Tibial nerve (tissue), 4 donors: ENCODE results near the gene SPDYE4. TPM values are rescaled to one million over a fixed set of nuclear protein-coding genes. Genes with fewer than 3 reads are reported as not detected.

ENCODE experiments used
- DNase-seq, 2 donors: peaks; one replicate each; pipeline ENCODE4 v3.0.0-alpha.2; 2019; ENCODE audit warnings: low spot score in 2 of 2
- H3K27ac ChIP-seq, 4 donors: fragments of 200-600 bp; sonication (generic) in 3 of 4; one replicate each; pipeline ENCODE4 v1.5.1; 2017 to 2019; ENCODE audit warnings: mild to moderate bottlenecking in 1 of 4
- H3K27me3 ChIP-seq, 2 donors: fragments of 200-600 bp; sonication (generic) in 1 of 2; one replicate each; pipeline versions ENCODE4 v1.5.1 to v1.6.0; 2017 to 2019
- H3K36me3 ChIP-seq, 3 donors: fragments of 200-600 bp; sonication (generic); one replicate each; pipeline ENCODE4 v1.5.1; 2018 to 2019
- H3K4me1 ChIP-seq, 4 donors: fragments of 200-600 bp; sonication (generic) in 3 of 4; one replicate each; pipeline ENCODE4 v1.5.1; 2017 to 2019
- H3K4me3 ChIP-seq, 4 donors: fragments of 200-600 bp; sonication (generic) in 3 of 4; one replicate each; pipeline ENCODE4 v1.5.1; 2017 to 2019; ENCODE audit warnings: mild to moderate bottlenecking in 1 of 4, moderate library complexity in 1 of 4
- H3K9me3 ChIP-seq, 4 donors: fragments of 200-600 bp; sonication (generic) in 3 of 4; one replicate each; pipeline ENCODE4 v1.5.1; 2017 to 2019
- EP300 ChIP-seq, 2 donors: sonication (generic); formaldehyde crosslinking; IDR thresholded peaks; one replicate each; pipeline ENCODE4 v1.6.1; 2017; ENCODE audit warnings: antibody characterized with exemption in 2 of 2, mild to moderate bottlenecking in 1 of 2
- POLR2A ChIP-seq, 2 donors: fragments of 450-650 bp; IDR thresholded peaks; one replicate each; pipeline ENCODE4 v1.6.1; 2017; ENCODE audit warnings: antibody characterized with exemption in 2 of 2, mild to moderate bottlenecking in 2 of 2, moderate library complexity in 2 of 2
- WGBS, 2 donors: methylation state at CpG; one replicate each; pipeline ENCODE4 v1.1.5; 2018; 5-methylcytosine and 5-hydroxymethylcytosine counted together
- total RNA-seq, 4 donors: library from RNA; depleted of rRNA; stranded (reverse); fragments of >200 nt; gene quantifications; one replicate each; pipeline ENCODE4 v1.1.0, GENCODE V29; 2016
- TF ChIP-seq, protein P1 (sequence below), 5 experiments: fragments of 200-600 bp in 3 of 5; fragments of 450-650 bp in 2 of 5; sonication (generic) in 3 of 5; IDR thresholded peaks; one replicate each; pipeline ENCODE4 v1.5.1; 2016 to 2019; ENCODE audit warnings: antibody characterized with exemption in 5 of 5, mild to moderate bottlenecking in 3 of 5, moderate library complexity in 2 of 5

SPDYE4 gene
- total RNA-seq, 4 donors from 2014 or later: not detected

DNA sequence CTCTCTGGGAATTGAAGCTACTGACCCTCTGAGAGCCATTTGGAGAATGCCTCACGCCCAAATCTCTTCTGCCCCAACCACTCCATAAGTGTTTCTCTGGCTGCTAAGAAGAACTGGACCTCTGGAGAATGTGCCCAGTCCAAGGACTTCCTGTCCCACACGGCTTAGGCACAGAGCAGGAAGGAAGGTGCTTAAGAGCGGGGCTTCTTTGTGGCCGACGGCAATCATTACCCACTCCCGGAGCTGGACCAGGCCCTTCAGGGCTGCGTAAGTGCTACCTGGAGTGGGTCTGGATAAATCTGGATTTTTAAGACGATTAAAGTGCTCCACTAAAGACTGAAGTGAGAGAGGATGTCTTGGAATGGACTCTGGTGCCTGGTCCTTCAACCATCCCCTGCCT lies 15.5 kb downstream of the SPDYE4 start:
- no peak overlapping the region for H3K27ac ChIP-seq
- no peak for DNase-seq
- no peaks in the 10 kb centered on the region for H3K9me3 ChIP-seq
- TF ChIP-seq POLR2A (IDR thresholded peaks at IDR 0.05) (no peak), EP300 (IDR thresholded peaks at IDR 0.05) (no peak)
- TF ChIP-seq, protein P1, sequence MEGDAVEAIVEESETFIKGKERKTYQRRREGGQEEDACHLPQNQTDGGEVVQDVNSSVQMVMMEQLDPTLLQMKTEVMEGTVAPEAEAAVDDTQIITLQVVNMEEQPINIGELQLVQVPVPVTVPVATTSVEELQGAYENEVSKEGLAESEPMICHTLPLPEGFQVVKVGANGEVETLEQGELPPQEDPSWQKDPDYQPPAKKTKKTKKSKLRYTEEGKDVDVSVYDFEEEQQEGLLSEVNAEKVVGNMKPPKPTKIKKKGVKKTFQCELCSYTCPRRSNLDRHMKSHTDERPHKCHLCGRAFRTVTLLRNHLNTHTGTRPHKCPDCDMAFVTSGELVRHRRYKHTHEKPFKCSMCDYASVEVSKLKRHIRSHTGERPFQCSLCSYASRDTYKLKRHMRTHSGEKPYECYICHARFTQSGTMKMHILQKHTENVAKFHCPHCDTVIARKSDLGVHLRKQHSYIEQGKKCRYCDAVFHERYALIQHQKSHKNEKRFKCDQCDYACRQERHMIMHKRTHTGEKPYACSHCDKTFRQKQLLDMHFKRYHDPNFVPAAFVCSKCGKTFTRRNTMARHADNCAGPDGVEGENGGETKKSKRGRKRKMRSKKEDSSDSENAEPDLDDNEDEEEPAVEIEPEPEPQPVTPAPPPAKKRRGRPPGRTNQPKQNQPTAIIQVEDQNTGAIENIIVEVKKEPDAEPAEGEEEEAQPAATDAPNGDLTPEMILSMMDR (IDR thresholded peaks at IDR 0.05): no peak
- H3K27me3 ChIP-seq: no peaks in the 10 kb centered on the region
- WGBS, 2 donors: 65 to 84% methylated on average over 8 of the region's 8 CpGs
- H3K4me3 ChIP-seq: no peak overlapping the region
- no peaks in the 10 kb centered on the region for H3K36me3 ChIP-seq
- H3K4me1 ChIP-seq: peaks cover 0 to 11% (median 5%) of the 10 kb centered on the region in 4 donors

DNA sequence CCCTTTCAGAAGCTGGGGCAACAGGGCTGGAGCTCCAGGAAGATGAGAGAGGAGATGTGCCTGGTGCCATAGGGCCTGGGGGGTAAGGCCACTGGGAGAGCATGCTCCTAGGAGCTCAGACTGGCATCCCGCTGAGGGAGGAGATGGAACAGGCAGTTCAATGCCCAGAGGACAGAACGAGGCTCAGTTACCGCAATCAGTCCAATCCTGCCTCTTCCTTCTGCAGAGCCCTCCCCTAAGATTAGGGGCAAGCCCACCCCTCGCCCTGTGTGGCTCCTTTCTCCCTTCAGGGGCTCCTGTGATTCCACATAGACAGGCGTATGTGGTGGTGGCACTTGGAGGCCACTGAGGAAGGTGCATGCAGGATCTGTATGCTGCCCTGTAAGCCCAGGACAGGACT lies 16.1 kb downstream of the SPDYE4 start:
- Histone ChIP-seq H3K4me3 (no peak overlapping the region), H3K27ac (no peak overlapping the region), H3K4me1 (peaks cover 0 to 11% (median 5%) of the 10 kb centered on the region in 4 donors), H3K27me3 (no peaks in the 10 kb centered on the region), H3K9me3 (no peaks in the 10 kb centered on the region), H3K36me3 (no peaks in the 10 kb centered on the region)
- TF ChIP-seq EP300 (IDR thresholded peaks at IDR 0.05) (no peak), POLR2A (IDR thresholded peaks at IDR 0.05) (no peak)
- TF ChIP-seq, protein P1 (IDR thresholded peaks at IDR 0.05): no peak
- WGBS, 2 donors: 80 to 88% methylated on average over 5 of the region's 5 CpGs
- DNase-seq: no peak

DNA sequence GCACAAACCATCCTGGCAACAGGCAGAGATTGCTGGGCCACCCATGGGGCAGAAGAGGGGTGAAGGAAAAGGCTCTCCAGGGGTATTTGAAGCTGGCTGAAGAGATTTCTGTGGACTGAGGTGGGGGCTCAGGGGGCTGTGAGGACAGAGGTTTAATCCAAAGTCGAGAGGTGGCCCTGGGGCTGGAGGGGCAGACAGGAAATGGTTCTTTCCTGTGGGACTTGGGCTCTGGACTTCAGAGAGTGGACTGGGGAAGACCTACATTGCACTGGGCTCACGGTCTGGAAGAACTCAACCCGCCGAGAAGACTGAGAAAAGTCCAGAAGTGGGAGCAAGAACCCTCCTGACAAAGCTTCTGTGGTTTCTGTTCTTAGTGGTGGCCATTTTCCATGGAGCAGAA lies 16.6 kb downstream of the SPDYE4 start:
- 67 to 90% methylated on average over 4 of the region's 4 CpGs for WGBS, 2 donors
- TF ChIP-seq POLR2A (IDR thresholded peaks at IDR 0.05) (no peak), EP300 (IDR thresholded peaks at IDR 0.05) (no peak)
- TF ChIP-seq, protein P1 (IDR thresholded peaks at IDR 0.05): no peak
- H3K9me3 ChIP-seq: no peaks in the 10 kb centered on the region
- H3K36me3 ChIP-seq: no peaks in the 10 kb centered on the region
- H3K4me1 ChIP-seq: peaks cover 0 to 11% (median 5%) of the 10 kb centered on the region in 4 donors
- H3K27ac ChIP-seq: no peak overlapping the region
- no peak overlapping the region for H3K4me3 ChIP-seq
- DNase-seq: no peak
- no peaks in the 10 kb centered on the region for H3K27me3 ChIP-seq

DNA sequence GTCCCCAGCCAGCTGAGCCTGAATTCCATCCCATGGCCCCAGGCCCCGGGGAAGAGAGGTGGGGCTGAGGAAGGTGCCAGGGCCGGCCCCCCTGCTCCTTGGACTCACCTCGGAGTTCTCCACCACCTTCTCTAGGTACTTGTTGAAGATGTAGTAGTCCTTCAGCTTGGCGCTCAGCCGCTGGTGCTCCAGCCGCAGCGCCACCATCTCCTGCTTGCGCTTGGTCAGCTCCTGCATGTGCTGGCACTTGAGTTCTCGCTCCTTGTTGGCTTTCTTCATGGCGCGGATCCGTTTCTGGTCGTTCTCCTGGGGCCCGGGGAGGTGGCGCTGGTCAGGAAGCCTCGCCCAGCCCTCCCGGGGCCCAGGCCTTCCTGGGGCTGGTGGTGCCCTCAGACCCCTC lies 17.0 kb downstream of the SPDYE4 start:
- H3K9me3 ChIP-seq: no peaks in the 10 kb centered on the region
- H3K36me3 ChIP-seq: no peaks in the 10 kb centered on the region
- WGBS, 2 donors: 90 to 98% methylated on average over 17 of the region's 17 CpGs
- no peaks in the 10 kb centered on the region for H3K27me3 ChIP-seq
- DNase-seq: no peak
- H3K4me1 ChIP-seq: peaks cover 0 to 9% (median 4%) of the 10 kb centered on the region in 4 donors
- no peak overlapping the region for H3K4me3 ChIP-seq
- TF ChIP-seq EP300 (IDR thresholded peaks at IDR 0.05) (no peak), POLR2A (IDR thresholded peaks at IDR 0.05) (no peak)
- TF ChIP-seq, protein P1 (IDR thresholded peaks at IDR 0.05): no peak
- H3K27ac ChIP-seq: no peak overlapping the region

DNA sequence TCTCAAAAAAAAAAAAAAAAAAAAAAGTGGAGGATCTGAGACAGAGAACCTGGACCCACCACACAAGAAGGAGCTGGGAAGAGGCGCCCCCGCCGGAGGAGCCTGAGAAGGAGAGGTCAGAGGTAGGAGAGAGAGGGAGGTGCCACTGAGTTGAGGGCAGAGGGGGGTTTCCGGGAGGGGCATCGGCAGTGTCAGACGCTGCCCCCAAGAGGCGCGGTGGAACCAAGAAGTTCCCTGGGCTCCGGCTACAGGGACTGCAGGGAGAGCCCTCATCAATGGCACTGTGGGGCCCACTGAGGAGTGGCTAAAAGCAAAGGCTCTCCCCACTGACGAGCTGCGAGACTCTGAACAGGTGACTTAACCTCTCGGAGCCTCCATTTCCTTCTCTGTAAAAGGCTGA lies 17.9 kb downstream of the SPDYE4 start:
- Histone ChIP-seq H3K4me3 (no peak overlapping the region), H3K27ac (no peak overlapping the region), H3K9me3 (no peaks in the 10 kb centered on the region), H3K4me1 (peaks cover 0 to under 1% (median 0%) of the 10 kb centered on the region in 4 donors), H3K27me3 (no peaks in the 10 kb centered on the region), H3K36me3 (no peaks in the 10 kb centered on the region)
- no peak for DNase-seq
- TF ChIP-seq POLR2A (IDR thresholded peaks at IDR 0.05): no peak
- TF ChIP-seq, protein P1 (IDR thresholded peaks at IDR 0.05): no peak
- no peak for TF ChIP-seq EP300 (IDR thresholded peaks at IDR 0.05)
- WGBS, 2 donors: 51 to 55% methylated on average over 12 of the region's 12 CpGs
